Mesenchymal stem cell (in vitro differentiated cells and primary cell): ENCODE data around the gene LRRC41.
"Not testable (repeated sequence)": the region's sequence is repeated elsewhere in the genome, so short reads cannot be mapped to it uniquely, and the experiment has no call there.

Source experiments
- DNase-seq: peaks from one replicate; pipeline ENCODE4 v3.0.0-alpha.2; 2013
- H2AFZ ChIP-seq: one replicate; pipeline ENCODE4 v1.6.1; 2013; ENCODE audit warnings: low read depth, mild to moderate bottlenecking, control low read depth, inconsistent platforms, low read length, moderate library complexity
- H2AK5ac ChIP-seq: 2 replicates; pipeline ENCODE4 v1.6.1; 2013; ENCODE audit warnings: low read length, moderate library complexity, mild to moderate bottlenecking, inconsistent platforms; ENCODE audit not compliant: severe bottlenecking
- H2BK120ac ChIP-seq: one replicate; pipeline ENCODE4 v1.6.1; 2013; ENCODE audit warnings: low read depth, mild to moderate bottlenecking, inconsistent platforms, low read length, moderate library complexity
- H2BK12ac ChIP-seq, 2 experiments: one replicate each; pipeline ENCODE4 v1.6.1; 2013; ENCODE audit warnings: inconsistent platforms in 2 of 2, low read length in 2 of 2, mild to moderate bottlenecking in 2 of 2, moderate library complexity in 2 of 2, control low read depth in 1 of 2
- H2BK15ac ChIP-seq: one replicate; pipeline ENCODE4 v1.6.1; 2013; ENCODE audit warnings: mild to moderate bottlenecking, low read depth, inconsistent platforms; ENCODE audit not compliant: poor library complexity, severe bottlenecking
- H2BK5ac ChIP-seq: 2 replicates; pipeline ENCODE4 v1.6.1; 2013; ENCODE audit warnings: low read depth, mild to moderate bottlenecking, low read length, control low read depth, inconsistent platforms; ENCODE audit not compliant: poor library complexity, severe bottlenecking
- H3K14ac ChIP-seq, 2 experiments: one replicate each; pipeline ENCODE4 v1.6.1; 2013; ENCODE audit warnings: inconsistent platforms in 2 of 2, low read length in 2 of 2, control low read depth in 1 of 2, mild to moderate bottlenecking in 1 of 2, moderate library complexity in 1 of 2
- H3K18ac ChIP-seq, 2 experiments: one replicate each; pipeline ENCODE4 v1.6.1; 2013; ENCODE audit warnings: inconsistent platforms in 2 of 2, low read length in 2 of 2, control low read depth in 1 of 2, low read depth in 1 of 2, mild to moderate bottlenecking in 1 of 2
- H3K23ac ChIP-seq, 2 experiments: one replicate each; pipeline ENCODE4 v1.6.1; 2013; ENCODE audit warnings: inconsistent platforms in 2 of 2, low read length in 2 of 2, mild to moderate bottlenecking in 2 of 2, moderate library complexity in 2 of 2, control low read depth in 1 of 2
- H3K27ac ChIP-seq: 2 replicates; pipeline ENCODE4 v1.5.1; 2013; ENCODE audit warnings: mild to moderate bottlenecking, moderate library complexity, low read length, control low read depth, inconsistent platforms; ENCODE audit not compliant: poor library complexity, severe bottlenecking
- H3K27me3 ChIP-seq, 2 experiments: 2 replicates each; pipeline versions ENCODE4 v1.6.1 to v1.7.0; 2013; ENCODE audit warnings: low read length in 2 of 2, mild to moderate bottlenecking in 2 of 2, moderate library complexity in 2 of 2, control low read depth in 1 of 2, inconsistent platforms in 1 of 2; ENCODE audit not compliant: control insufficient read depth in 1 of 2, insufficient read depth in 1 of 2
- H3K36me3 ChIP-seq, 2 experiments: 2 replicates each; pipeline versions ENCODE4 v1.6.1 to v1.7.0; 2013; ENCODE audit warnings: low read length in 2 of 2, control low read depth in 1 of 2, inconsistent platforms in 1 of 2, low read depth in 1 of 2, mild to moderate bottlenecking in 1 of 2; ENCODE audit not compliant: insufficient read depth in 2 of 2, control insufficient read depth in 1 of 2
- H3K4ac ChIP-seq, 2 experiments: one replicate each; pipeline ENCODE4 v1.6.1; 2013; ENCODE audit warnings: inconsistent platforms in 2 of 2, low read length in 2 of 2, mild to moderate bottlenecking in 2 of 2, moderate library complexity in 2 of 2, control low read depth in 1 of 2, low read depth in 1 of 2
- H3K4me1 ChIP-seq: 2 replicates; pipeline ENCODE4 v1.6.1; 2013; ENCODE audit warnings: low read depth, low read length, control low read depth; ENCODE audit not compliant: control insufficient read depth, insufficient read depth
- H3K4me2 ChIP-seq: 2 replicates; pipeline ENCODE4 v1.6.1; 2013; ENCODE audit warnings: low read length, mild to moderate bottlenecking, inconsistent platforms; ENCODE audit not compliant: poor library complexity, severe bottlenecking
- H3K4me3 ChIP-seq, 2 experiments: 2 replicates each; pipeline versions ENCODE4 v1.5.1 to v1.7.0; 2013; ENCODE audit warnings: low read length in 2 of 2, mild to moderate bottlenecking in 2 of 2, control low read depth in 1 of 2, low read depth in 1 of 2; ENCODE audit not compliant: insufficient read depth in 1 of 2
- H3K79me1 ChIP-seq: replicated peaks from 2 replicates; pipeline ENCODE4 v1.6.1; 2013; ENCODE audit warnings: mild to moderate bottlenecking, control low read depth, low read length, inconsistent platforms; ENCODE audit not compliant: poor library complexity, severe bottlenecking
- H3K9ac ChIP-seq: 2 replicates; pipeline ENCODE4 v1.7.0; 2013; ENCODE audit warnings: mild to moderate bottlenecking, low read length, moderate library complexity
- H3K9me3 ChIP-seq: 2 replicates; pipeline ENCODE4 v1.7.0; 2013; ENCODE audit warnings: mild to moderate bottlenecking, low read length; ENCODE audit not compliant: control insufficient read depth
- H4K8ac ChIP-seq: one replicate; pipeline ENCODE4 v1.6.1; 2013; ENCODE audit warnings: inconsistent platforms, mild to moderate bottlenecking, low read length, moderate library complexity
- H4K91ac ChIP-seq: one replicate; pipeline ENCODE4 v1.6.1; 2013; ENCODE audit warnings: mild to moderate bottlenecking, low read length, inconsistent platforms
- WGBS: methylation state at CpG from one replicate; pipeline ENCODE4 v1.1.7; 2013; ENCODE audit warnings: mixed read lengths; 5-methylcytosine and 5-hydroxymethylcytosine counted together

Gene LRRC41

DNA sequence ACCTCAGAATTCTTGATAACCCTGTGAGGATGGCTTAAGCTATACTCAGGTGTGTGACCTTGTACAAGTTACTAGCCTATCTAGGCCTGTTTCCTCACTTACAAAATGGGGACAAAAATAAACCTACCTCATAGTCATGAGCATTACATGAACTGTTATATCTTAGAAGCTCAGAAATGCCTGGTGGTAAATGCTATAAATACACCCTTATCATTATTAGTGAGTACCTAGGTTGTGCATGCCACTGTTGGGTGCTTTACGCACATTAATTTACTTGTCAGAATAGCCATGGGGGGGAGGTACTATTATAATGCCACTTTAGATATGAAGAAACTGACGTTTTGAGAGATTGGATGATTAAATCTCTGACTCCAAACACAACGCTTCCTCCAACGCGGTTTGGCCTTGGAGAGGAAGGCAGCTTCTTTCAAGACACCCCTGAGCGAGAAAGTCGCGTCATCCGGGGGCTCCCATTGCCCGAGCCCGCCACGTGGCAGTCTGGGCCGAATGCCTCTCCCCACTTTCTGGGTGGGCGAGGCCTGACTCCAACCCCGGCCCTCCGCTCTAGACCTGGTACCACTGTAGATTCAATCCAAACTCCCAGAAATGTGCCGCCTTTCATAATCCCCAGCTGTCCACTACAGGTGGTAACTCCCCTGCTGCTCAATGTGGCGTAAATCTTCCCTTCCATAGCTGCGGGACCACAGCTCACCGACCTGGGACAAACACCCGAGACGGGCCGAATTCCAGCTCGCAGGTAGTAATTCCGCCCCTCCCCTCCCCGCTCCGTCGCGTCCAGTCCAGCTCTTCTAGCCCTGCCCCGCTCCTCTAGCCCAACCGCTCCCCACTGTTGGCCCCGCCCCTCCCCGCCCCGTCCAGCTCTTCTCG is 56.6 kb downstream of the LRRC41 start:
- Histone ChIP-seq H2BK120ac (no peak overlapping the region), H2BK15ac (no peak overlapping the region), H3K4me1 (peaks cover 13% of the 10 kb centered on the region), H3K27ac (peak overlapping the region; percentile 17), H3K4me2 (peak overlapping the region; percentile 78), H3K23ac (no peak overlapping the region), H2BK5ac (no peak overlapping the region), H3K36me3 (peaks cover 0 to 4% of the 10 kb centered on the region in 2 experiments), H2BK12ac (no peak overlapping the region), H2AFZ (peak overlapping the region; percentile 49), H3K14ac (no peak overlapping the region), H4K91ac (no peak overlapping the region), H2AK5ac (no peak overlapping the region), H3K4me3 (peak overlapping the region; percentile 61 to 96), H3K9ac (peak overlapping the region; percentile 96), H4K8ac (peak overlapping the region; percentile 38), H3K4ac (peak overlapping the region in 1 of 2 experiments; percentile 45), H3K79me1 (peaks cover 15% of the 10 kb centered on the region), H3K27me3 (no peaks in the 10 kb centered on the region), H3K9me3 (no peaks in the 10 kb centered on the region), H3K18ac (no peak overlapping the region)
- 10% methylated on average over 31 of the region's 35 CpGs for WGBS
- peak; percentile 63 for DNase-seq

- H3K14ac ChIP-seq, H3K23ac ChIP-seq, H2BK15ac ChIP-seq, H2BK12ac ChIP-seq, H3K27ac ChIP-seq, H4K91ac ChIP-seq, H3K27me3 ChIP-seq, H2BK5ac ChIP-seq, DNase-seq, H3K36me3 ChIP-seq, H3K4me2 ChIP-seq, H2BK120ac ChIP-seq, H3K9me3 ChIP-seq, H2AFZ ChIP-seq, H3K18ac ChIP-seq, H2AK5ac ChIP-seq, H3K4ac ChIP-seq, H3K4me3 ChIP-seq: not testable (repeated sequence)
- peaks cover 13% of the 10 kb centered on the region for H3K79me1 ChIP-seq
- H3K4me1 ChIP-seq = peaks cover 13% of the 10 kb centered on the region
- 96% methylated on average over 17 of the region's 17 CpGs for WGBS
- H4K8ac ChIP-seq = peak overlapping the region; percentile 38
- peak overlapping the region; percentile 96 for H3K9ac ChIP-seq
Observed at GRCh38 chr1:46246136-46246535, 57.3 kb downstream of the LRRC41 start.

- 68% methylated on average over 3 of the region's 3 CpGs for WGBS
- no peak overlapping the region for H2BK15ac ChIP-seq
- no peak overlapping the region for H3K4me3 ChIP-seq
- no peak overlapping the region for H3K18ac ChIP-seq
- H3K27me3 ChIP-seq = no peaks in the 10 kb centered on the region
- peak; percentile 21 for DNase-seq
- peak overlapping the region; percentile 42 for H4K8ac ChIP-seq
- H2AFZ ChIP-seq = no peak overlapping the region
- H3K79me1 ChIP-seq = peaks cover 13% of the 10 kb centered on the region
- H3K4me1 ChIP-seq = peaks cover 13% of the 10 kb centered on the region
- H2BK5ac ChIP-seq = no peak overlapping the region
- H2BK120ac ChIP-seq = no peak overlapping the region
- H3K4ac ChIP-seq = no peak overlapping the region
- peaks cover 0 to under 1% of the 10 kb centered on the region in 2 experiments for H3K36me3 ChIP-seq
- no peak overlapping the region for H2BK12ac ChIP-seq
- H3K9ac ChIP-seq = no peak overlapping the region
- H3K14ac ChIP-seq = no peak overlapping the region
- no peak overlapping the region for H3K4me2 ChIP-seq
- no peak overlapping the region for H4K91ac ChIP-seq
- no peak overlapping the region for H3K23ac ChIP-seq
- no peaks in the 10 kb centered on the region for H3K9me3 ChIP-seq
- no peak overlapping the region for H3K27ac ChIP-seq
- no peak overlapping the region for H2AK5ac ChIP-seq
Observed at GRCh38 chr1:46244656-46245371, 58.6 kb downstream of the LRRC41 start.

- H2BK12ac ChIP-seq, H3K9me3 ChIP-seq, H2BK120ac ChIP-seq, H4K91ac ChIP-seq, H3K79me1 ChIP-seq, H3K4me3 ChIP-seq, H3K4ac ChIP-seq, H3K18ac ChIP-seq, H2BK5ac ChIP-seq, H2BK15ac ChIP-seq, H2AK5ac ChIP-seq, H3K27ac ChIP-seq, H3K23ac ChIP-seq, H3K27me3 ChIP-seq, H3K4me1 ChIP-seq, H3K14ac ChIP-seq, H3K9ac ChIP-seq, H2AFZ ChIP-seq, DNase-seq, H3K4me2 ChIP-seq, H3K36me3 ChIP-seq, H4K8ac ChIP-seq: not testable (repeated sequence)
- WGBS = 99% methylated on average over 3 of the region's 3 CpGs
Observed at GRCh38 chr1:46243831-46244230, 59.6 kb downstream of the LRRC41 start.
